ENCODE data around the gene TBX4. TPM values are rescaled to one million over a fixed set of nuclear protein-coding genes. Genes with fewer than 3 reads are reported as not detected.

TBX4 gene
- total RNA-seq, 4 donors from 2014 or later = not detected

DNA sequence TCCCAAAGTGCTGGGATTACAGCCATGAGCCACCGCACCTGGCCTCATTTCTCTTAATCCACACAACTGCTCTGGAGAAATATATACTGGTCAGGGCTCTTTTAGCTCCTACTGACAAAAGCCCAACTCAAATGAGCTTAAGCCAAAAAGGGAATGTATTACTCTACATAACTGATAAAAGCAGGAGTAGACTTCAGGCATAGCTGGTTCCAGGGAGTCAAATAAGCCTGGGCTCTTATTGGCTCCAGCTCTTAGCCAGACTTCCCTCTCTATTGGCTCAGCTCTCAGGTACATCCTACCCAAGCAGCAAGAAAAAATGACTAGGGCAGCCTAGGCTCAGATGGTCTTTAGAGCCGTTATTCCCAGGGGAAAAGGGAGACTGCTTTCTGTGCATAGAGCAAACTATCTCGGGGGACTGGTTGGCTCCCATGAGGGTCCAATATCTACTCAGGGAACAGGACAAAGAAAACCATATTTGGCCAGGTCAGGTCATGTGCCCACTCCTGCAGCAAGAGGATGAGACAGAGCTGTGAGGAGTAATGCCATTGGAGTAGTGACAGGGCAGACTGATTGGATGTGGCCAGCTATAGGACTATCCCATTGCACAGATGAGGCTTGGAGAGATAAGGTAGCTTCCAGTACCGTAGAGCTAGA lies 31.4 kb upstream of the TBX4 start:
- intact Hi-C loops (cut with DNase I; ENCODE audit: low total_unique reads) = no loop called here
- Histone ChIP-seq H3K4me1 (peaks cover 0 to 2% of the 10 kb centered on the region in 2 donors), H3K36me3 (no peaks in the 10 kb centered on the region), H3K27ac (no peak overlapping the region), H3K27me3 (peaks cover 5 to 26% (median 16%) of the 10 kb centered on the region in 3 donors), H3K9me3 (no peaks in the 10 kb centered on the region), H3K4me3 (no peak overlapping the region)
- in situ Hi-C loops (cut with MboI; ENCODE audit: low sequenced_read_pairs in 4 of 4) = loop anchor here in 2 of 4 donors (10.0 kb wide), 1 partner anchor 414 kb away; no protein-coding TSS in a partner anchor
- DNase-seq (no peak), ATAC-seq (no peak)
- TF ChIP-seq POLR2A (IDR thresholded peaks at IDR 0.05) = no peak
- TF ChIP-seq, protein P1, sequence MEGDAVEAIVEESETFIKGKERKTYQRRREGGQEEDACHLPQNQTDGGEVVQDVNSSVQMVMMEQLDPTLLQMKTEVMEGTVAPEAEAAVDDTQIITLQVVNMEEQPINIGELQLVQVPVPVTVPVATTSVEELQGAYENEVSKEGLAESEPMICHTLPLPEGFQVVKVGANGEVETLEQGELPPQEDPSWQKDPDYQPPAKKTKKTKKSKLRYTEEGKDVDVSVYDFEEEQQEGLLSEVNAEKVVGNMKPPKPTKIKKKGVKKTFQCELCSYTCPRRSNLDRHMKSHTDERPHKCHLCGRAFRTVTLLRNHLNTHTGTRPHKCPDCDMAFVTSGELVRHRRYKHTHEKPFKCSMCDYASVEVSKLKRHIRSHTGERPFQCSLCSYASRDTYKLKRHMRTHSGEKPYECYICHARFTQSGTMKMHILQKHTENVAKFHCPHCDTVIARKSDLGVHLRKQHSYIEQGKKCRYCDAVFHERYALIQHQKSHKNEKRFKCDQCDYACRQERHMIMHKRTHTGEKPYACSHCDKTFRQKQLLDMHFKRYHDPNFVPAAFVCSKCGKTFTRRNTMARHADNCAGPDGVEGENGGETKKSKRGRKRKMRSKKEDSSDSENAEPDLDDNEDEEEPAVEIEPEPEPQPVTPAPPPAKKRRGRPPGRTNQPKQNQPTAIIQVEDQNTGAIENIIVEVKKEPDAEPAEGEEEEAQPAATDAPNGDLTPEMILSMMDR (IDR thresholded peaks at IDR 0.05 in 4 of 5, conservative IDR thresholded peaks at IDR 0.05 in 1 of 5) = no peak

GRCh38 chr17:61421460-61421859 lies 30.8 kb upstream of the TBX4 start:
- no peak for DNase-seq
- in situ Hi-C loops (cut with MboI; ENCODE audit: low sequenced_read_pairs in 4 of 4) (loop anchor here in 2 of 4 donors (10.0 kb wide), 1 partner anchor 413 kb away; no protein-coding TSS in a partner anchor), intact Hi-C loops (cut with DNase I; ENCODE audit: low total_unique reads) (no loop called here)
- Histone ChIP-seq H3K9me3 (no peaks in the 10 kb centered on the region), H3K27ac (no peak overlapping the region), H3K4me3 (no peak overlapping the region), H3K4me1 (peaks cover 0 to 2% of the 10 kb centered on the region in 2 donors), H3K27me3 (peaks cover 5 to 26% (median 16%) of the 10 kb centered on the region in 3 donors), H3K36me3 (no peaks in the 10 kb centered on the region)
- TF ChIP-seq POLR2A (IDR thresholded peaks at IDR 0.05) = no peak
- TF ChIP-seq, protein P1 (IDR thresholded peaks at IDR 0.05 in 4 of 5, conservative IDR thresholded peaks at IDR 0.05 in 1 of 5) = no peak
- ATAC-seq = no peak

DNA sequence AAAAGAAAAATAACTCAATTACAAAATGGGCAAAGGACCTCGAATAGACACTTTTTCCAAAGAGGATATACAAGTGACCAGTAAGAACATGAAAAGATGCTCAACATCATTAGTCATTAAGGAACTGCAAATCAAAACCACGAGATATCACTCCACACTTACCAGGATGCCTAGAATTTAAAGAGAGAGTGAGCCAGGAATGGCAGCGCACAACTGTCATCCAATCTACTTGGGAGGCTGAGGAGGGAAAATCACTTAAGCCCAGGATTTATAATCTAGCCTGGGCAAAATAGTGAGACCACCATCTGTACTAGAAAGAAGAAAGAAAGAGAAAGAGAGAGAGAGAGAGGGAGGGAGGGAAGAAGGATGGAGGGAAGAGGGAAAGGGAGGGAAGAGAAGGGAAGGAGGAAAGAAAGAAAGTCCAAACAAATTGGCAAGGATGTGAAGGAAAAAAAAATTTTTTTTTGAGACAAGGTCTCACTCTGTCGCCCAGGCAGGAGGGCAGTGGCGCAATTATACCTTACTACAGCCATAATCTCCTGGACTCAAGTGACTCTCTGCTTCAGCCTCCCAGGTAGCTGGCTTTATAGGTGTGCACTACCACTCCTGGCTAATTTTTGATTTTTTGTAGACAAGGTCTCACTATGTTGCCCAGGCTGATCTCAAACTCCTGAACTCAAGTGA lies 30.0 kb upstream of the TBX4 start:
- H3K9me3 ChIP-seq = no peaks in the 10 kb centered on the region
- intact Hi-C loops (cut with DNase I; ENCODE audit: low total_unique reads) = no loop called here
- TF ChIP-seq POLR2A (IDR thresholded peaks at IDR 0.05) = no peak
- TF ChIP-seq, protein P1 (IDR thresholded peaks at IDR 0.05 in 4 of 5, conservative IDR thresholded peaks at IDR 0.05 in 1 of 5) = no peak
- ATAC-seq = no peak
- H3K4me3 ChIP-seq = no peak overlapping the region
- no peaks in the 10 kb centered on the region for H3K36me3 ChIP-seq
- no peaks in the 10 kb centered on the region for H3K4me1 ChIP-seq
- no peak overlapping the region for H3K27ac ChIP-seq
- DNase-seq = no peak
- peaks cover 5 to 26% (median 16%) of the 10 kb centered on the region in 3 donors for H3K27me3 ChIP-seq
- in situ Hi-C loops (cut with MboI; ENCODE audit: low sequenced_read_pairs in 4 of 4) = loop anchor here in 2 of 4 donors (10.0 kb wide), 1 partner anchor 413 kb away; no protein-coding TSS in a partner anchor

- H3K27ac ChIP-seq = no peak overlapping the region
- in situ Hi-C loops (cut with MboI; ENCODE audit: low sequenced_read_pairs in 4 of 4) = loop anchor here in 2 of 4 donors (10.0 kb wide), 1 partner anchor 412 kb away; no protein-coding TSS in a partner anchor
- peaks cover 5 to 26% (median 16%) of the 10 kb centered on the region in 3 donors for H3K27me3 ChIP-seq
- no peak for TF ChIP-seq POLR2A (IDR thresholded peaks at IDR 0.05)
- TF ChIP-seq, protein P1 (IDR thresholded peaks at IDR 0.05 in 4 of 5, conservative IDR thresholded peaks at IDR 0.05 in 1 of 5) = no peak
- ATAC-seq (no peak), DNase-seq (no peak)
- H3K4me3 ChIP-seq = no peak overlapping the region
- intact Hi-C loops (cut with DNase I; ENCODE audit: low total_unique reads) = no loop called here
- H3K9me3 ChIP-seq = no peaks in the 10 kb centered on the region
- no peaks in the 10 kb centered on the region for H3K4me1 ChIP-seq
- no peaks in the 10 kb centered on the region for H3K36me3 ChIP-seq
Measured at GRCh38 chr17:61422869-61423268, 29.4 kb upstream of the TBX4 start.

Data from gastrocnemius medialis (tissue), 4 donors.